ENCODE data around the gene NLRP1. TPM values are rescaled to one million over a fixed set of nuclear protein-coding genes. Genes with fewer than 3 reads are reported as not detected.
A peak's percentile ranks its signal among the peaks of the same experiment; 100 is the strongest.

Gene NLRP1
- total RNA-seq, 2 donors from 2014 or later, result 11.4 to 16.5 TPM

GRCh38 chr17:5598457-5598856, 14.1 kb upstream of the NLRP1 start:
- Histone ChIP-seq H3K27me3 (no peaks in the 10 kb centered on the region), H3K4me1 (no peaks in the 10 kb centered on the region), H3K9me3 (no peaks in the 10 kb centered on the region), H3K27ac (no peak overlapping the region), H3K4me3 (no peak overlapping the region), H3K36me3 (no peaks in the 10 kb centered on the region)
- no peak for DNase-seq (ENCODE audit: low spot score)
- TF ChIP-seq, protein P1, sequence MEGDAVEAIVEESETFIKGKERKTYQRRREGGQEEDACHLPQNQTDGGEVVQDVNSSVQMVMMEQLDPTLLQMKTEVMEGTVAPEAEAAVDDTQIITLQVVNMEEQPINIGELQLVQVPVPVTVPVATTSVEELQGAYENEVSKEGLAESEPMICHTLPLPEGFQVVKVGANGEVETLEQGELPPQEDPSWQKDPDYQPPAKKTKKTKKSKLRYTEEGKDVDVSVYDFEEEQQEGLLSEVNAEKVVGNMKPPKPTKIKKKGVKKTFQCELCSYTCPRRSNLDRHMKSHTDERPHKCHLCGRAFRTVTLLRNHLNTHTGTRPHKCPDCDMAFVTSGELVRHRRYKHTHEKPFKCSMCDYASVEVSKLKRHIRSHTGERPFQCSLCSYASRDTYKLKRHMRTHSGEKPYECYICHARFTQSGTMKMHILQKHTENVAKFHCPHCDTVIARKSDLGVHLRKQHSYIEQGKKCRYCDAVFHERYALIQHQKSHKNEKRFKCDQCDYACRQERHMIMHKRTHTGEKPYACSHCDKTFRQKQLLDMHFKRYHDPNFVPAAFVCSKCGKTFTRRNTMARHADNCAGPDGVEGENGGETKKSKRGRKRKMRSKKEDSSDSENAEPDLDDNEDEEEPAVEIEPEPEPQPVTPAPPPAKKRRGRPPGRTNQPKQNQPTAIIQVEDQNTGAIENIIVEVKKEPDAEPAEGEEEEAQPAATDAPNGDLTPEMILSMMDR (IDR thresholded peaks at IDR 0.05), result no peak

DNA sequence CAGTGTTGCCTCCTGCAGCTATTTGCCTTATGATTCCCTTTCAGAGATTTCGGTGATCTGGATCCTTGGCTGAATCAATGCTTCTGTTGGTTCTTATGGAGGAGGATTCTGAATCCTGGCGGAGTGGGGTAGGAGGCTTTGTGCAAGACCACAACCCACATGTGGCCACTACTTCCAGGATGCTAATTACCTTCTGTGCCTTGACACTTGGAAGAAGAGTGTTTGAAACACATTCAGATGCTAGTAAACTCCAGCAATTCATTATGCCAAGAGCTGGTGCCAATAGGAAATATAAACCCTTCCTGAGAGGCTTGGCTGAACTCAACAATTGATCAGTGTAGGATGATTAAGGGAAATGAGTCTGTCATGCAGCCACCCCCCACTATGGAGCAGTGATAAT, 12.1 kb upstream of the NLRP1 start:
- no peaks in the 10 kb centered on the region for H3K27me3 ChIP-seq
- TF ChIP-seq, protein P1 (IDR thresholded peaks at IDR 0.05), result no peak

DNA sequence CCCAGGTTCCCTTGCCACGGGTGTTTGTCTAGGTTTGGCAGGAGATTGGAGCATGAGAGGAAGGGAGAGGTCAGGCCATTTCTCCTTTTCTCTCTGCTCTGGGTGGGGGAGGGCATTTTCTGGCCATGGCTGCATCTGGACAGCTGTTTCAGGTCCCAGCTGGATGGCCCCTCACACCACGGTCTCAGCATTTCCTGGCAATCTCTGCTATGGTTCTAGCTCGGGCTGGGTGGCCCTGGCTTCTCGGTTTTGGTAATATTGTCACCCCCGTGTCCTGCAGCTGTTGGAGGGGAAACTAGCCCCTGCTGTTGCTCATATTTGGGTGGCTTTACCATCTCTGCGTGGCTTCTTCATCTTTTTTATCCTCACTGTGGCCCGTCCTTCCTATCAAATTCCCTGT, 11.5 kb upstream of the NLRP1 start:
- H3K4me1 ChIP-seq, result no peaks in the 10 kb centered on the region
- H3K27me3 ChIP-seq, result no peaks in the 10 kb centered on the region
- TF ChIP-seq, protein P1 (IDR thresholded peaks at IDR 0.05), result no peak

More for the DNA sequence above, 12.1 kb upstream of the NLRP1 start:
- Histone ChIP-seq H3K27ac (no peak overlapping the region), H3K9me3 (no peaks in the 10 kb centered on the region), H3K36me3 (no peaks in the 10 kb centered on the region), H3K4me1 (no peaks in the 10 kb centered on the region), H3K4me3 (no peak overlapping the region)
- DNase-seq (ENCODE audit: low spot score), result no peak

DNA sequence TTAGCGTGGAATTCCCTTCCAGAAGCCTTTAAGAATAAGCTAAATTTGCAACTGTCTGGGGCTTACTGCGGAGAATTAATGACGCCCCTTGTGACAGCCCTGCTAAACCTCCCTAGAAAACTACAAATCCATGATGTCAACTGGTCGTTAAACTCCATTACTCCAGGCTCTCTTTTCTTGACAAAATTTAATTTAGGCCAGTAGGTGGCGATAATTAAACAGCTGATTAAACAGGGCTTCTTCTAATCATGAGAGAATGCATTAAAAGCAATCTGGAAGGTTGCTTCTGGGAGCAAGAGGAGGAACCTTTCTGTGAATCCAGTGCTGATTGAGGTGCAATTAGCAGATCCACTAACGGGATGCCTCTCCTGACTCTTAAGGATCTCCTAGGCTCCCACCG, 8.1 kb upstream of the NLRP1 start:
- no peaks in the 10 kb centered on the region for H3K9me3 ChIP-seq
- no peaks in the 10 kb centered on the region for H3K36me3 ChIP-seq
- no peak overlapping the region for H3K4me3 ChIP-seq
- DNase-seq (ENCODE audit: low spot score), result no peak
- no peaks in the 10 kb centered on the region for H3K27me3 ChIP-seq
- H3K4me1 ChIP-seq, result no peaks in the 10 kb centered on the region
- TF ChIP-seq, protein P1 (IDR thresholded peaks at IDR 0.05), result peak; percentile 46 to 72
- H3K27ac ChIP-seq, result no peak overlapping the region

More for the DNA sequence above, 11.5 kb upstream of the NLRP1 start:
- no peaks in the 10 kb centered on the region for H3K36me3 ChIP-seq
- no peak overlapping the region for H3K4me3 ChIP-seq
- no peak overlapping the region for H3K27ac ChIP-seq
- DNase-seq (ENCODE audit: low spot score), result no peak
- no peaks in the 10 kb centered on the region for H3K9me3 ChIP-seq

DNA sequence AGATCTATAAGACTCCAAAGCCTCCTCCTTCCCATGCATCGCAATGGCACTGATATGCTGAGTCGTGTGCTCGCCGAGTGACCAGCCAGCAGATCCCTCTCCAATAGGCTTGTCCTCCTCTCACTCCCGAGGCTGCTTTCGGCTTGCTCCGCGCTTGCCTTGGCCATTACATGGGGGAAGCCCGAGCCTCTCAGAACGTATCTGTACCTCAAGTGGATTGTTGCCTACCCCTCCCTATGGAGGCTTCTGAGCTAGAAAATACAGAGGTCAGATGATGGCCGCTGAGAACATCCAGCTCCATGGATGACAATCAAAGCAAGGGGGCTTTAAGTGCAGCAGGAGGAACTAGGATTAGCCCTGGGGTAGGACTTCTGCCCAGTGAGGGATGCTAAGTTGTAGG, 7.7 kb upstream of the NLRP1 start:
- TF ChIP-seq, protein P1 (IDR thresholded peaks at IDR 0.05), result no peak
- H3K27me3 ChIP-seq, result no peaks in the 10 kb centered on the region

GRCh38 chr17:5588584-5588983, 4.3 kb upstream of the NLRP1 start:
- Histone ChIP-seq H3K9me3 (no peaks in the 10 kb centered on the region), H3K4me3 (no peak overlapping the region), H3K27ac (no peak overlapping the region), H3K27me3 (no peaks in the 10 kb centered on the region), H3K4me1 (peaks cover 0 to 20% of the 10 kb centered on the region in 2 donors), H3K36me3 (no peaks in the 10 kb centered on the region)
- TF ChIP-seq, protein P1 (IDR thresholded peaks at IDR 0.05), result no peak
- no peak for DNase-seq (ENCODE audit: low spot score)

More for the DNA sequence above, 7.7 kb upstream of the NLRP1 start:
- Histone ChIP-seq H3K9me3 (no peaks in the 10 kb centered on the region), H3K4me1 (no peaks in the 10 kb centered on the region), H3K4me3 (no peak overlapping the region), H3K36me3 (no peaks in the 10 kb centered on the region), H3K27ac (no peak overlapping the region)
- DNase-seq (ENCODE audit: low spot score), result no peak

Data from right atrium auricular region (tissue), 2 donors.